HL-60 (cell line): ENCODE data around the gene RECK.
A peak's percentile ranks its signal among the peaks of the same experiment; 100 is the strongest.
"Not testable (repeated sequence)": the region's sequence is repeated elsewhere in the genome, so short reads cannot be mapped to it uniquely, and the experiment has no call there.

Source experiments
- DNase-seq, 2 experiments: peaks; one replicate each; pipeline ENCODE4 v3.0.0-alpha.2; 2010 to 2020; ENCODE audit warnings: low read depth in 1 of 2, low spot score in 1 of 2
- H3K27ac ChIP-seq: fragments of 250-450 bp; sonication (Bioruptor Pico); replicated peaks from 2 replicates; pipeline ENCODE4 v1.5.1; 2020; ENCODE audit warnings: mild to moderate bottlenecking, moderate library complexity
- H3K27me3 ChIP-seq: fragments of 250-450 bp; sonication (Bioruptor Pico); 2 replicates; pipeline ENCODE4 v1.5.1; 2021; ENCODE audit warnings: mild to moderate bottlenecking, moderate library complexity; ENCODE audit not compliant: insufficient read depth, poor library complexity, severe bottlenecking
- H3K4me3 ChIP-seq: replicated peaks from 2 replicates; pipeline ENCODE4 v1.5.1; 2011; ENCODE audit warnings: mild to moderate bottlenecking, control low read depth, low read length; ENCODE audit not compliant: insufficient read depth
- CTCF ChIP-seq: IDR thresholded peaks from one replicate; pipeline ENCODE4 v1.5.1; 2011; ENCODE audit warnings: low read length, control low read depth, inconsistent platforms; ENCODE audit not compliant: insufficient read depth
- GABPA ChIP-seq: IDR thresholded peaks from 2 replicates; pipeline ENCODE4 v1.6.1; 2012; ENCODE audit warnings: low read depth
- POLR2AphosphoS5 ChIP-seq: IDR thresholded peaks from 2 replicates; pipeline ENCODE4 v1.6.1; 2012; ENCODE audit warnings: low read depth
- REST ChIP-seq: IDR thresholded peaks from 2 replicates; pipeline ENCODE4 v1.6.1; 2012; ENCODE audit warnings: low read depth; ENCODE audit not compliant: insufficient replicate concordance
- SPI1 ChIP-seq: IDR thresholded peaks from 2 replicates; pipeline ENCODE4 v1.6.1; 2012; ENCODE audit warnings: low read depth, mild to moderate bottlenecking, borderline replicate concordance

The RECK gene

GRCh38 chr9:36129139-36129538, 92.4 kb downstream of the RECK start:
- TF ChIP-seq REST (no peak), CTCF (no peak)
- H3K27ac ChIP-seq: peak overlapping the region; percentile 94
- H3K4me3 ChIP-seq: peak overlapping the region; percentile 19; the same call in 1 of the 2 replicates
- DNase-seq: peak; percentile 48 to 64
- H3K27me3 ChIP-seq: no peaks in the 10 kb centered on the region

GRCh38 chr9:36131666-36132065, 95.0 kb downstream of the RECK start:
- H3K27ac ChIP-seq, DNase-seq, H3K27me3 ChIP-seq, H3K4me3 ChIP-seq: not testable (repeated sequence)

- TF ChIP-seq GABPA (no peak), REST (no peak), CTCF (no peak), SPI1 (no peak), POLR2AphosphoS5 (no peak)
- H3K4me3 ChIP-seq: no peak overlapping the region
Observed at GRCh38 chr9:36132086-36132485, 95.4 kb downstream of the RECK start.

GRCh38 chr9:36134761-36135505, 98.2 kb downstream of the RECK start:
- Histone ChIP-seq H3K27ac (no peak overlapping the region), H3K27me3 (no peaks in the 10 kb centered on the region), H3K4me3 (no peak overlapping the region)
- no peak for DNase-seq
- TF ChIP-seq SPI1: no peak
- TF ChIP-seq GABPA: no peak
- no peak for TF ChIP-seq POLR2AphosphoS5
- TF ChIP-seq REST: no peak
- TF ChIP-seq CTCF: no peak

More at GRCh38 chr9:36132086-36132485, 95.4 kb downstream of the RECK start:
- H3K27ac ChIP-seq: no peak overlapping the region
- no peak for DNase-seq
- H3K27me3 ChIP-seq: no peaks in the 10 kb centered on the region
